PC-9 (cell line): ENCODE results near the gene SH3RF2.

Experiments
- CTCF ChIP-seq: fragments of 200-600 bp; sonication (generic); conservative IDR thresholded peaks from 2 replicates; pipeline ENCODE4 v1.6.1; 2017; ENCODE audit warnings: mixed run types, antibody characterized with exemption, mild to moderate bottlenecking, moderate library complexity
- EZH2 ChIP-seq: fragments of 200-600 bp; sonication (generic); IDR thresholded peaks from 2 replicates; pipeline ENCODE4 v1.8.0; 2017; ENCODE audit warnings: antibody characterized with exemption, low read depth

DNA sequence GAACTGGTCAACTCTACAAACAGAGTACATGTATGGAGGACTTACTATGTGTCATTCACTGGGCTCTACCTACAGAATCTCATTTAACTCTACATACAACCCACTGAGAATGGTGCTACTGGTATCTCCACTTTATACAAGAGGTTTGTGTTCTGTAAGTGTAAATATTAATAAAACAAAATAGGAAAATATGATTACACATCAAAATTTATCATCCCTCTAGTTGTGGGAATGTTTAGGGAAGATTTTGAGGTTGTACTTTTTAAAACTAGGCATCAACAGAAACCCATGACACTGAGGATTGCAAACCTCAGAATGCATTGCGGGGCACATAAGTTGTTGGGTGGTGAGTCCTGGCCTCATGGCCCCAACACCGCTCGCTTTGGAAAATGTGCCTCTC is 11.7 kb downstream of the SH3RF2 start:
- TF ChIP-seq CTCF (no peak), EZH2 (no peak)
